HepG2 (cell line): ENCODE results near the gene FN1. TPM values are rescaled to one million over a fixed set of nuclear protein-coding genes. Genes with fewer than 3 reads are reported as not detected.
A peak's percentile ranks its signal among the peaks of the same experiment; 100 is the strongest.

ENCODE experiments used
- ATAC-seq: fragments of 200-7000 bp; cut with Tn5 transposase; 3 replicates; pipeline ENCODE4 v1.9.1; 2020; ENCODE audit warnings: mild to moderate bottlenecking, moderate library complexity
- BruUV-seq: library from RNA; stranded (reverse); fragments of 400-500 nt; replicated peaks from 2 replicates; lab custom pipeline; 2021; lab: Mats Ljungman, UMichigan
- CTCF ChIA-PET: fragments of 300-600 bp; formaldehyde crosslinking; extraction: SDS; loops from one replicate; lab custom pipeline; 2021; ENCODE audit warnings: low total read pairs, inconsistent platforms, low intra/inter-chr PET ratio; lab: Yijun Ruan, JAX
- POLR2A ChIA-PET: fragments of 350-600 bp; sonication (Branson Sonifier 250); formaldehyde crosslinking; loops from one replicate; lab custom pipeline; 2020; ENCODE audit warnings: antibody characterized with exemption, inconsistent platforms; lab: Yijun Ruan, JAX
- DNase-seq: peaks from one replicate; pipeline ENCODE4 v3.0.0-alpha.2; 2015; ENCODE audit warnings: low spot score
- FAIRE-seq: peaks from 3 replicates; lab custom pipeline; 2011; peaks lifted over from hg19 to GRCh38; lab: Jason Lieb, UNC
- H2AFZ ChIP-seq: one replicate; pipeline ENCODE4 v1.6.1; 2011; ENCODE audit warnings: low read length, inconsistent platforms
- H3K27ac ChIP-seq: fragments of 300-600 bp; 3 replicates; pipeline ENCODE4 v1.8.0; 2011; ENCODE audit warnings: mixed run types, mild to moderate bottlenecking, mixed read lengths, low read length, inconsistent platforms; ENCODE audit not compliant: insufficient read depth; ENCODE audit errors: extremely low read length
- H3K27me3 ChIP-seq, 2 experiments: fragments of 200-600 bp in 1 of 2; 2 replicates in 1 of 2; 3 replicates in 1 of 2; pipeline versions ENCODE4 v1.6.0 to v1.8.0; 2011; ENCODE audit warnings: low read length in 2 of 2, mild to moderate bottlenecking in 2 of 2, moderate library complexity in 2 of 2, inconsistent platforms in 1 of 2; ENCODE audit not compliant: insufficient read depth in 2 of 2, control insufficient read depth in 1 of 2
- H3K36me3 ChIP-seq, 2 experiments: fragments of 200-600 bp in 1 of 2; replicated peaks in 1 of 2; 2 replicates in 1 of 2; 3 replicates in 1 of 2; pipeline versions ENCODE4 v1.5.1 to v1.8.0; 2011; ENCODE audit warnings: low read length in 2 of 2, inconsistent platforms in 1 of 2; ENCODE audit not compliant: insufficient read depth in 2 of 2, control insufficient read depth in 1 of 2
- H3K4me1 ChIP-seq: 2 replicates; pipeline ENCODE4 v1.5.1; 2012; ENCODE audit warnings: low read length, inconsistent platforms; ENCODE audit not compliant: insufficient read depth
- H3K4me2 ChIP-seq: 2 replicates; pipeline ENCODE4 v1.6.0; 2011; ENCODE audit warnings: low read depth, low read length, inconsistent platforms
- H3K4me3 ChIP-seq, 3 experiments: fragments of 200-600 bp in 1 of 3; sonication (generic), shearing (Covaris generic) in 1 of 3; replicated peaks in 1 of 3; 2 replicates each; pipeline ENCODE4 v1.5.1; 2011 to 2016; ENCODE audit warnings: low read length in 3 of 3, inconsistent platforms in 2 of 3, low read depth in 2 of 3, mild to moderate bottlenecking in 2 of 3, control low read depth in 1 of 3, mixed read lengths in 1 of 3; ENCODE audit not compliant: insufficient read depth in 1 of 3
- H3K79me2 ChIP-seq: one replicate; pipeline ENCODE4 v1.6.1; 2011; ENCODE audit warnings: low read length, inconsistent platforms; ENCODE audit not compliant: insufficient read depth
- H3K9ac ChIP-seq: 2 replicates; pipeline ENCODE4 v1.6.0; 2011; ENCODE audit warnings: mild to moderate bottlenecking, low read depth, low read length, inconsistent platforms; ENCODE audit not compliant: insufficient read depth
- H3K9me3 ChIP-seq: 2 replicates; pipeline ENCODE4 v1.5.1; 2012; ENCODE audit warnings: mild to moderate bottlenecking, low read length
- H4K20me1 ChIP-seq: 2 replicates; pipeline ENCODE4 v1.6.0; 2011; ENCODE audit warnings: inconsistent platforms, mild to moderate bottlenecking, low read length, moderate library complexity; ENCODE audit not compliant: insufficient read depth
- AKAP8 ChIP-seq: sonication (generic); formaldehyde crosslinking; IDR thresholded peaks from 2 replicates; pipeline ENCODE4 v1.5.1; 2020; ENCODE audit warnings: mild to moderate bottlenecking, missing genetic modification reagents
- CHCHD3 ChIP-seq: sonication (generic); formaldehyde crosslinking; IDR thresholded peaks from 2 replicates; pipeline ENCODE4 v1.8.0; 2022; ENCODE audit warnings: mild to moderate bottlenecking, missing genetic modification reagents, moderate library complexity
- E2F2 ChIP-seq: sonication (generic); formaldehyde crosslinking; IDR thresholded peaks from 2 replicates; pipeline ENCODE4 v1.4.0; 2020; ENCODE audit warnings: missing genetic modification reagents, borderline replicate concordance
- EP300 ChIP-seq, 3 experiments: sonication (generic) in 1 of 3; formaldehyde crosslinking in 1 of 3; IDR thresholded peaks; 2 replicates each; pipeline versions ENCODE4 v1.5.1 to v1.6.1; 2011 to 2020; ENCODE audit warnings: low read depth in 2 of 3, low read length in 2 of 3, borderline replicate concordance in 1 of 3, improper control_type of control experiment in 1 of 3, mild to moderate bottlenecking in 1 of 3, missing genetic modification reagents in 1 of 3, moderate library complexity in 1 of 3
- FOSL1 ChIP-seq: sonication (generic); formaldehyde crosslinking; IDR thresholded peaks from 2 replicates; pipeline ENCODE4 v1.9.0; 2021; ENCODE audit warnings: missing genetic modification reagents, borderline replicate concordance
- KLF16 ChIP-seq, 2 experiments: sonication (generic) in 1 of 2; formaldehyde crosslinking in 1 of 2; IDR thresholded peaks; 2 replicates each; pipeline versions ENCODE4 v1.6.1 to v1.8.0; 2016 to 2023; ENCODE audit warnings: missing genetic modification reagents in 2 of 2, missing compliant biosample characterization in 1 of 2
- KMT2B ChIP-seq: IDR thresholded peaks from 2 replicates; pipeline ENCODE4 v1.6.1; 2016; ENCODE audit warnings: missing genetic modification reagents, missing compliant biosample characterization
- MEIS1 ChIP-seq: sonication (generic); formaldehyde crosslinking; IDR thresholded peaks from 2 replicates; pipeline ENCODE4 v1.9.0; 2021; ENCODE audit warnings: mild to moderate bottlenecking, missing genetic modification reagents, moderate library complexity, borderline replicate concordance
- NCOR1 ChIP-seq: fragments of 200-600 bp; sonication (generic); IDR thresholded peaks from 2 replicates; pipeline ENCODE4 v1.7.0; 2017; ENCODE audit warnings: antibody characterized with exemption, low read length, borderline replicate concordance
- POLR2A ChIP-seq, 2 experiments: IDR thresholded peaks; 2 replicates each; pipeline ENCODE4 v1.6.1; 2011; ENCODE audit warnings: low read depth in 2 of 2, low read length in 2 of 2, mild to moderate bottlenecking in 1 of 2, moderate library complexity in 1 of 2; ENCODE audit not compliant: insufficient read depth in 1 of 2
- RBAK ChIP-seq: sonication (generic); formaldehyde crosslinking; IDR thresholded peaks from 2 replicates; pipeline ENCODE4 v1.5.1; 2020; ENCODE audit warnings: mild to moderate bottlenecking, missing genetic modification reagents
- RBFOX2 ChIP-seq: fragments of 200-400 bp; formaldehyde crosslinking; IDR thresholded peaks from 2 replicates; pipeline ENCODE4 v1.6.1; 2017; ENCODE audit warnings: low read depth, mild to moderate bottlenecking, low read length
- SOX5 ChIP-seq: IDR thresholded peaks from 2 replicates; pipeline ENCODE4 v1.6.1; 2016; ENCODE audit warnings: borderline replicate concordance
- ZBTB10 ChIP-seq: sonication (generic); formaldehyde crosslinking; IDR thresholded peaks from 2 replicates; pipeline ENCODE4 v1.4.0; 2020; ENCODE audit warnings: missing genetic modification reagents, borderline replicate concordance
- ZNF260 ChIP-seq: sonication (generic); formaldehyde crosslinking; IDR thresholded peaks from 2 replicates; pipeline ENCODE4 v1.4.0; 2020; ENCODE audit warnings: missing genetic modification reagents, low read depth, mild to moderate bottlenecking, borderline replicate concordance
- ZNF510 ChIP-seq: sonication (generic); formaldehyde crosslinking; IDR thresholded peaks from 2 replicates; pipeline ENCODE4 v1.4.0; 2020; ENCODE audit warnings: low read depth, mild to moderate bottlenecking, missing genetic modification reagents
- ZNF7 ChIP-seq: IDR thresholded peaks from 2 replicates; pipeline ENCODE4 v1.6.1; 2016; ENCODE audit warnings: missing biosample characterization, missing genetic modification reagents
- ZNF737 ChIP-seq: sonication (generic); formaldehyde crosslinking; IDR thresholded peaks from 2 replicates; pipeline ENCODE4 v1.5.0; 2020; ENCODE audit warnings: missing genetic modification reagents, mild to moderate bottlenecking, borderline replicate concordance
- ZSCAN21 ChIP-seq: sonication (generic); formaldehyde crosslinking; IDR thresholded peaks from 2 replicates; pipeline ENCODE4 v1.8.0; 2022; ENCODE audit warnings: mild to moderate bottlenecking, missing genetic modification reagents, moderate library complexity, borderline replicate concordance
- WGBS: methylation state at CpG from one replicate; pipeline ENCODE4 v1.1.6; 2017; ENCODE audit warnings: low lambda C conversion rate; 5-methylcytosine and 5-hydroxymethylcytosine counted together
- in situ Hi-C: cut with HindIII; loops from 2 replicates; pipeline ENCODE4 v1.10.0; 2017; ENCODE audit warnings: low pct_unique_long_range_greater_than_20kb; ENCODE audit not compliant: extremely low pct_ligation_motif_present
- intact Hi-C: fragments of 100-400 bp; cut with micrococcal nuclease; formaldehyde crosslinking; loops from one replicate; pipeline ENCODE4 v1.10.0; 2022; ENCODE audit not compliant: unreplicated experiment
- polyA plus RNA-seq, 8 experiments: library from polyadenylated mRNA; depleted of rRNA in 3 of 8; stranded (reverse) in 7 of 8; unstranded in 1 of 8; fragments of >200 nt; fragmentation: Illumina TruSeq in 4 of 8; extraction: Trizol in 4 of 8; gene quantifications; 2 replicates each; pipeline versions ENCODE4 v1.2.1 to v1.2.3, GENCODE V29; 2011 to 2016; ENCODE audit warnings: low read depth in 4 of 8, missing spikeins in 1 of 8, mixed read lengths in 1 of 8; ENCODE audit not compliant: insufficient read depth in 1 of 8
- total RNA-seq, 5 experiments: library from RNA; depleted of rRNA; stranded (reverse); fragments of >200 nt; fragmentation: Illumina TruSeq; extraction: Trizol; gene quantifications; 2 replicates each; pipeline ENCODE4 v1.2.3, GENCODE V29; 2016; ENCODE audit warnings: low read depth in 1 of 5

The FN1 gene
- total and polyA plus RNA-seq, 2 of the 13 experiments (the other 11 are each of a cell fraction or from before 2014, with no cell fraction given) = 1,847 to 6,471 TPM

GRCh38 chr2:215405722-215406581 is 29.9 kb downstream of the FN1 start:
- Histone ChIP-seq H3K9ac (no peak overlapping the region), H3K27ac (peak overlapping the region; percentile 13), H3K9me3 (no peaks in the 10 kb centered on the region), H3K4me1 (peaks cover 65% of the 10 kb centered on the region), H3K4me3 (no peak overlapping the region), H3K79me2 (peaks cover 4% of the 10 kb centered on the region), H4K20me1 (peaks cover 9% of the 10 kb centered on the region; the same call in 1 of the 2 replicates), H3K4me2 (no peak overlapping the region), H3K36me3 (peaks cover 50 to 97% of the 10 kb centered on the region in 2 experiments), H3K27me3 (no peaks in the 10 kb centered on the region), H2AFZ (no peak overlapping the region)
- ATAC-seq = peak; percentile 15
- intact Hi-C loops = no loop called here
- DNase-seq = no peak
- BruUV-seq = no TSS peak
- no peak for FAIRE-seq
- WGBS = 93% methylated on average over 9 of the region's 11 CpGs
- CTCF ChIA-PET = no interaction called here
- in situ Hi-C loops = no loop called here
- POLR2A ChIA-PET = interaction anchor here (1.0 to 1.3 kb wide), 2 partner anchors 8 to 14 kb away, joined by 3 to 4 read pairs; no protein-coding TSS in a partner anchor
- TF ChIP-seq NCOR1 (no peak), KLF16 (CRISPR knock-in tag; IDR thresholded peaks at IDR 0.05) (no peak), ZNF737 (CRISPR knock-in tag) (0 out of 2 replicates have a peak, but pooled peaks have one; percentile 61), RBAK (no peak), E2F2 (no peak), ZSCAN21 (CRISPR knock-in tag) (no peak), ZNF260 (CRISPR knock-in tag) (no peak), POLR2A (IDR thresholded peaks at IDR 0.05; ENCODE audit: insufficient read depth in 1 of 2, low read depth in 2 of 2, low read length in 2 of 2) (peak in 1 of 2 experiments; percentile 43; a peak in 3 of 4 replicates), ZNF510 (CRISPR knock-in tag) (no peak), SOX5 (CRISPR knock-in tag) (no peak), EP300 (IDR thresholded peaks at IDR 0.05; ENCODE audit: low read depth in 2 of 2, low read length in 2 of 2) (no peak), EP300 (CRISPR knock-in tag; IDR thresholded peaks at IDR 0.05; ENCODE audit: borderline replicate concordance) (no peak), KMT2B (CRISPR knock-in tag) (0 out of 2 replicates have a peak, but pooled peaks have one; percentile 28), ZBTB10 (no peak), RBFOX2 (peak; percentile 78), ZNF7 (CRISPR knock-in tag) (no peak), CHCHD3 (CRISPR knock-in tag) (no peak), FOSL1 (CRISPR knock-in tag) (no peak), MEIS1 (no peak), AKAP8 (CRISPR knock-in tag) (no peak)
